Endothelial cell of umbilical vein (primary cell): Measurements from ENCODE around the gene DPYD. TPM values are rescaled to one million over a fixed set of nuclear protein-coding genes. Genes with fewer than 3 reads are reported as not detected.

Source experiments
- BruUV-seq: library from RNA; stranded (reverse); fragments of 400-500 nt; replicated peaks from 2 replicates; lab custom pipeline; 2021; lab: Mats Ljungman, UMichigan
- CTCF ChIA-PET: fragments of 300-600, 350-600 bp; sonication (Branson Sonifier 250); formaldehyde crosslinking; loops from one replicate; lab custom pipeline; 2021; ENCODE audit warnings: antibody characterized with exemption, inconsistent platforms; lab: Charles Lee
- POLR2A ChIA-PET: fragments of 300-600, 350-600 bp; sonication (Branson Sonifier 250); formaldehyde crosslinking; loops from one replicate; lab custom pipeline; 2021; ENCODE audit warnings: antibody characterized with exemption, inconsistent platforms; lab: Charles Lee
- DNase-seq: peaks from one replicate; pipeline ENCODE4 v3.0.0-alpha.2; 2011; ENCODE audit warnings: low read depth, low spot score
- FAIRE-seq: peaks from 2 replicates; lab custom pipeline; 2011; peaks lifted over from hg19 to GRCh38; lab: Jason Lieb, UNC
- H2AFZ ChIP-seq: 2 replicates; pipeline ENCODE4 v1.6.0; 2012; ENCODE audit warnings: low read depth, low read length, control low read depth, inconsistent platforms
- H3K27ac ChIP-seq: 2 replicates; pipeline ENCODE4 v1.5.1; 2011; ENCODE audit warnings: low read depth, mild to moderate bottlenecking, control low read depth, low read length, moderate library complexity; ENCODE audit not compliant: insufficient read depth
- H3K27me3 ChIP-seq, 2 experiments: 2 replicates each; pipeline versions ENCODE4 v1.6.0 to v1.6.1; 2011; ENCODE audit warnings: low read length in 2 of 2, mixed read lengths in 1 of 2; ENCODE audit not compliant: control insufficient read depth in 2 of 2, insufficient read depth in 2 of 2
- H3K36me3 ChIP-seq, 2 experiments: 2 replicates in 1 of 2; 3 replicates in 1 of 2; pipeline ENCODE4 v1.5.1; 2011; ENCODE audit warnings: low read length in 2 of 2, mild to moderate bottlenecking in 1 of 2, moderate library complexity in 1 of 2; ENCODE audit not compliant: control insufficient read depth in 2 of 2, insufficient read depth in 2 of 2; ENCODE audit errors: extremely low read depth in 1 of 2
- H3K4me1 ChIP-seq: 3 replicates; pipeline ENCODE4 v1.5.1; 2011; ENCODE audit warnings: mild to moderate bottlenecking, low read length; ENCODE audit not compliant: control insufficient read depth, insufficient read depth; ENCODE audit errors: extremely low read depth
- H3K4me2 ChIP-seq: 2 replicates; pipeline ENCODE4 v1.6.1; 2011; ENCODE audit warnings: low read length, control low read depth, mixed read lengths; ENCODE audit not compliant: insufficient read depth
- H3K4me3 ChIP-seq, 3 experiments: fragments of 200-600 bp in 1 of 3; sonication (generic), shearing (Covaris generic) in 1 of 3; replicated peaks in 1 of 3; 2 replicates each; pipeline ENCODE4 v1.5.1; 2011 to 2016; ENCODE audit warnings: control low read depth in 3 of 3, low read length in 3 of 3, mild to moderate bottlenecking in 2 of 3, inconsistent platforms in 1 of 3, low read depth in 1 of 3, moderate library complexity in 1 of 3; ENCODE audit not compliant: insufficient read depth in 1 of 3
- H3K79me2 ChIP-seq: 2 replicates; pipeline ENCODE4 v1.6.0; 2012; ENCODE audit warnings: low read length, inconsistent platforms; ENCODE audit not compliant: control insufficient read depth, insufficient read depth
- H3K9ac ChIP-seq: replicated peaks from 2 replicates; pipeline ENCODE3; 2011; ENCODE audit warnings: low read length, control low read depth; ENCODE audit not compliant: insufficient read depth; ENCODE audit errors: extremely low read depth
- H3K9me1 ChIP-seq: replicated peaks from 3 replicates; pipeline ENCODE4 v1.6.0; 2011; ENCODE audit warnings: mild to moderate bottlenecking, low read length; ENCODE audit not compliant: control insufficient read depth, insufficient read depth; ENCODE audit errors: extremely low read depth
- H3K9me3 ChIP-seq: replicated peaks from 2 replicates; pipeline ENCODE4 v1.5.1; 2012; ENCODE audit warnings: low read length, inconsistent platforms; ENCODE audit not compliant: control insufficient read depth, insufficient read depth
- H4K20me1 ChIP-seq: replicated peaks from 2 replicates; pipeline ENCODE3; 2011; ENCODE audit warnings: mild to moderate bottlenecking, low read length; ENCODE audit not compliant: control insufficient read depth, insufficient read depth; ENCODE audit errors: extremely low read depth
- EZH2 ChIP-seq: IDR thresholded peaks from 2 replicates; pipeline ENCODE4 v1.6.1; 2012; ENCODE audit warnings: borderline replicate concordance, low read depth, mild to moderate bottlenecking, moderate library complexity, low read length, inconsistent platforms; ENCODE audit not compliant: severe bottlenecking
- FOS ChIP-seq: IDR thresholded peaks from 2 replicates; pipeline ENCODE4 v1.6.1; 2011; ENCODE audit warnings: mild to moderate bottlenecking, low read length, moderate library complexity, borderline replicate concordance; ENCODE audit not compliant: insufficient read depth
- GATA2 ChIP-seq: IDR thresholded peaks from 2 replicates; pipeline ENCODE4 v1.7.0; 2011; ENCODE audit warnings: low read depth, mild to moderate bottlenecking, moderate library complexity, mixed read lengths, low read length; ENCODE audit not compliant: insufficient read length, insufficient read depth
- JUN ChIP-seq: IDR thresholded peaks from 2 replicates; pipeline ENCODE4 v1.6.1; 2011; ENCODE audit warnings: borderline replicate concordance, low read depth; ENCODE audit not compliant: insufficient read length, insufficient read depth
- MYC ChIP-seq: IDR thresholded peaks from one replicate; pipeline ENCODE4 v1.6.1; 2011; ENCODE audit warnings: mild to moderate bottlenecking, low read depth, low read length
- POLR2A ChIP-seq: IDR thresholded peaks from 2 replicates; pipeline ENCODE4 v1.6.1; 2012; ENCODE audit warnings: low read depth, mild to moderate bottlenecking, control low read depth, low read length
- POLR2AphosphoS5 ChIP-seq: IDR thresholded peaks from 2 replicates; pipeline ENCODE4 v1.6.1; 2012; ENCODE audit warnings: low read depth, mild to moderate bottlenecking, control low read depth, low read length, moderate library complexity; ENCODE audit not compliant: insufficient read depth
- dilution Hi-C: fragments of 300-500 bp; cut with MboI; formaldehyde crosslinking; loops from one replicate; pipeline ENCODE4 v1.15.0; 2019; ENCODE audit warnings: low sequenced_read_pairs; ENCODE audit not compliant: extremely low pct_ligation_motif_present
- intact Hi-C: fragments of 100-400 bp; cut with micrococcal nuclease; formaldehyde crosslinking; loops from one replicate; pipeline ENCODE4 v1.10.0; 2022
- polyA plus RNA-seq, 4 experiments: library from polyadenylated mRNA; depleted of rRNA in 3 of 4; stranded (reverse) in 3 of 4; unstranded in 1 of 4; fragments of >200 nt; gene quantifications; 2 replicates each; pipeline versions ENCODE4 v1.2.1 to v1.2.3, GENCODE V29; 2011 to 2012; ENCODE audit warnings: missing spikeins in 1 of 4
- total RNA-seq: library from RNA; stranded (reverse); gene quantifications from 2 replicates; pipeline ENCODE4 v1.2.3, GENCODE V29; 2021
- TF ChIP-seq, protein P1 (sequence below): IDR thresholded peaks from 2 replicates; pipeline ENCODE4 v1.6.1; 2011; ENCODE audit not compliant: insufficient read depth, insufficient read length
- TF ChIP-seq, protein P2 (sequence below), 2 donors: IDR thresholded peaks; 1 replicate in 1 of 2; 2 replicates in 1 of 2; pipeline ENCODE4 v1.5.1; 2011; ENCODE audit warnings: low read length in 2 of 2, mild to moderate bottlenecking in 2 of 2, moderate library complexity in 2 of 2, control low read depth in 1 of 2, inconsistent platforms in 1 of 2, low read depth in 1 of 2; ENCODE audit not compliant: insufficient read depth in 1 of 2; ENCODE audit errors: extremely low read depth in 1 of 2

The DPYD gene
- total and polyA plus RNA-seq, 2 donors (not counting 3 experiments of a cell fraction or from before 2014, with no cell fraction given) = 4.6 to 15.1 TPM

DNA sequence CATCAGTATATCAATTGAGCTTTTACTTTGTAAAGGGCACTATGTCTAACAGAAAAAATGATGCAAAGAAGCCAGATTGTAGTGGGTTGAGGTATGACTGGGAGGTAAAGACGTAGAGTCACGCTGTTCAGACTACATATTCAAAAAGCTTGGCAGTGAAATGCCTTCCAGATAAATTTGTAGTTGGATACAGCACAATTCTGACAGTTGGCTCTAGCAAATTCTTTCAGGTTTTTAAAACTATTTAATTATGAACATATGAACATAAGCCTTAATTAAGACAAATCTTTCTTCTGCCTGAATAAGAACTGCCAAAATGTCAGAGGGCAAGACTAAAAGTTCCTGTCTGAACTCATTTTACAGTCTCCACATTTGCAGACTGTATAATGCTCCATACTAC lies 118.8 kb downstream of the DPYD start:
- CTCF ChIA-PET = interaction anchor here (0.6 to 1.3 kb wide), 2 partner anchors 10 to 13 kb away, joined by 3 read pairs; no protein-coding TSS in a partner anchor
- dilution Hi-C loops (no loop called here), intact Hi-C loops (no loop called here)
- no peak for DNase-seq
- BruUV-seq = no TSS peak
- POLR2A ChIA-PET = no interaction called here
- Histone ChIP-seq H4K20me1 (no peaks in the 10 kb centered on the region), H3K79me2 (no peaks in the 10 kb centered on the region), H3K4me3 (no peak overlapping the region), H3K9me1 (no peaks in the 10 kb centered on the region), H3K9me3 (no peaks in the 10 kb centered on the region), H3K9ac (no peak overlapping the region), H3K27ac (no peak overlapping the region), H3K4me1 (peaks cover 15% of the 10 kb centered on the region), H3K27me3 (no peaks in the 10 kb centered on the region), H2AFZ (no peak overlapping the region), H3K4me2 (no peak overlapping the region), H3K36me3 (no peaks in the 10 kb centered on the region)
- no peak for TF ChIP-seq MYC
- no peak for TF ChIP-seq FOS
- TF ChIP-seq JUN = no peak
- TF ChIP-seq, protein P1, sequence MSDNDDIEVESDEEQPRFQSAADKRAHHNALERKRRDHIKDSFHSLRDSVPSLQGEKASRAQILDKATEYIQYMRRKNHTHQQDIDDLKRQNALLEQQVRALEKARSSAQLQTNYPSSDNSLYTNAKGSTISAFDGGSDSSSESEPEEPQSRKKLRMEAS = no peak
- TF ChIP-seq POLR2AphosphoS5 = no peak
- TF ChIP-seq, protein P2, sequence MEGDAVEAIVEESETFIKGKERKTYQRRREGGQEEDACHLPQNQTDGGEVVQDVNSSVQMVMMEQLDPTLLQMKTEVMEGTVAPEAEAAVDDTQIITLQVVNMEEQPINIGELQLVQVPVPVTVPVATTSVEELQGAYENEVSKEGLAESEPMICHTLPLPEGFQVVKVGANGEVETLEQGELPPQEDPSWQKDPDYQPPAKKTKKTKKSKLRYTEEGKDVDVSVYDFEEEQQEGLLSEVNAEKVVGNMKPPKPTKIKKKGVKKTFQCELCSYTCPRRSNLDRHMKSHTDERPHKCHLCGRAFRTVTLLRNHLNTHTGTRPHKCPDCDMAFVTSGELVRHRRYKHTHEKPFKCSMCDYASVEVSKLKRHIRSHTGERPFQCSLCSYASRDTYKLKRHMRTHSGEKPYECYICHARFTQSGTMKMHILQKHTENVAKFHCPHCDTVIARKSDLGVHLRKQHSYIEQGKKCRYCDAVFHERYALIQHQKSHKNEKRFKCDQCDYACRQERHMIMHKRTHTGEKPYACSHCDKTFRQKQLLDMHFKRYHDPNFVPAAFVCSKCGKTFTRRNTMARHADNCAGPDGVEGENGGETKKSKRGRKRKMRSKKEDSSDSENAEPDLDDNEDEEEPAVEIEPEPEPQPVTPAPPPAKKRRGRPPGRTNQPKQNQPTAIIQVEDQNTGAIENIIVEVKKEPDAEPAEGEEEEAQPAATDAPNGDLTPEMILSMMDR (IDR thresholded peaks at IDR 0.05; ENCODE audit: extremely low read depth in 1 of 2, insufficient read depth in 1 of 2, low read depth in 1 of 2, low read length in 2 of 2) = no peak
- TF ChIP-seq EZH2 = no peak
- TF ChIP-seq POLR2A = no peak
- no peak for TF ChIP-seq GATA2
- no peak for FAIRE-seq
